GM19468 (cell line): Measurements from ENCODE around the gene MAD1L1.

Experiments
- ATAC-seq: cut with Tn5 transposase; IDR thresholded peaks from one replicate; pipeline ENCODE4 v1.9.1; 2021; ENCODE audit warnings: mild to moderate bottlenecking, moderate library complexity, moderate number of reproducible peaks; ENCODE audit not compliant: unreplicated experiment; ENCODE audit errors: extremely low read depth

Gene MAD1L1

GRCh38 chr7:2110610-2111396, 121.9 kb downstream of the MAD1L1 start:
- ATAC-seq, result no peak

GRCh38 chr7:2109936-2110609, 122.7 kb downstream of the MAD1L1 start:
- ATAC-seq, result no peak

GRCh38 chr7:2109251-2109872, 123.4 kb downstream of the MAD1L1 start:
- ATAC-seq, result no peak

- ATAC-seq, result no peak
These were observed 124.1 kb downstream of the MAD1L1 start for GRCh38 chr7:2108501-2109250.

GRCh38 chr7:2108071-2108455, 124.7 kb downstream of the MAD1L1 start:
- ATAC-seq, result no peak

GRCh38 chr7:2107386-2108070, 125.2 kb downstream of the MAD1L1 start:
- ATAC-seq, result no peak

GRCh38 chr7:2106924-2107323, 125.8 kb downstream of the MAD1L1 start:
- no peak for ATAC-seq

- no peak for ATAC-seq
These were observed 126.3 kb downstream of the MAD1L1 start for GRCh38 chr7:2106440-2106839.

GRCh38 chr7:2105917-2106316, 126.8 kb downstream of the MAD1L1 start:
- no peak for ATAC-seq

GRCh38 chr7:2105280-2105679, 127.5 kb downstream of the MAD1L1 start:
- ATAC-seq, result no peak

- no peak for ATAC-seq
These were observed 128.0 kb downstream of the MAD1L1 start for GRCh38 chr7:2104716-2105115.

- no peak for ATAC-seq
These were observed 128.5 kb downstream of the MAD1L1 start for GRCh38 chr7:2104107-2104710.

GRCh38 chr7:2103071-2103898, 129.5 kb downstream of the MAD1L1 start:
- no peak for ATAC-seq

- ATAC-seq, result no peak
These were observed 130.4 kb downstream of the MAD1L1 start for GRCh38 chr7:2102375-2102723.

GRCh38 chr7:2101630-2102374, 130.9 kb downstream of the MAD1L1 start:
- no peak for ATAC-seq

- ATAC-seq, result peak; percentile 45
These were observed 132.2 kb downstream of the MAD1L1 start for GRCh38 chr7:2100278-2101208.
